T-helper 9 cell (primary cell): Measurements from ENCODE around the gene SLC36A4.
"Not testable (repeated sequence)": the region's sequence is repeated elsewhere in the genome, so short reads cannot be mapped to it uniquely, and the experiment has no call there.

Experiments used
- DNase-seq: peaks from one replicate; pipeline ENCODE4 v3.0.0-alpha.2; 2020

SLC36A4 gene

DNA sequence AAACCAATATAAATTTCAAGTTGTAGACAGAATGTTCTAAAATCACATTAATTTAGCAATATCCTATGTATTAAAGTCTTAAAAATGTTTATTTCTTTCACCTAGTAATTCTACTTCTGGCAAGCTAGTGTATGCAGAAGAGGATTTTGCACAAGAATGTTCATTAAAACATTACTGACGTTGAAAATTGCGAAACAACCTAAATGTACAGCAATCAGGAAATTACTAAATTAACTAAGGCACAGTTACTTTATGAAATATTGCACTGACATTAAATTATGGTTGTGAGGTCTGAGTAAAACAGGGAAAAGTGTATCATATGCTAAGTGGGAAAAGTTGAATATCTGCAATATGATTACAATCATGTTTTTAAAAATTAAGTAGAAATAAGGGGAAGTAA, 4.1 kb downstream of the SLC36A4 start:
- no peak for DNase-seq

GRCh38 chr11:93192163-93192562, 5.6 kb downstream of the SLC36A4 start:
- DNase-seq: no peak

DNA sequence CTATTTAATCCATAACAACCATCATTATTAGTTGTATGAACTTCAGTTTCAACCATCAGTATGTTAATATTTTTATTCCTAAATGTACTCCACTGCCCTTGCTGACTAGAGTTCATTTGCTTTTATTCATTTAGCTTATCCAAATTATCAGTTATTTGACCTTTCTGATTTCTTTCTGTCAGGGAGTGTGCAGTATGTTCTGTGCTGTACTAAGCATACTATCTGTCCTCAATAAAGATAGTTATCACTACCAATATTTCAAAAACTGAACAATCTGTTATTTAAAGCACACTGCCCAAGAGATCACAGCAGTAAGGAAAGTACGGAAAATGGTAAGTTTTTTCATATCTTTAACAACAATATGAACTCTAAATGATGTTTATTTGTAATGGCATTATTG, 8.3 kb downstream of the SLC36A4 start:
- no peak for DNase-seq

DNA sequence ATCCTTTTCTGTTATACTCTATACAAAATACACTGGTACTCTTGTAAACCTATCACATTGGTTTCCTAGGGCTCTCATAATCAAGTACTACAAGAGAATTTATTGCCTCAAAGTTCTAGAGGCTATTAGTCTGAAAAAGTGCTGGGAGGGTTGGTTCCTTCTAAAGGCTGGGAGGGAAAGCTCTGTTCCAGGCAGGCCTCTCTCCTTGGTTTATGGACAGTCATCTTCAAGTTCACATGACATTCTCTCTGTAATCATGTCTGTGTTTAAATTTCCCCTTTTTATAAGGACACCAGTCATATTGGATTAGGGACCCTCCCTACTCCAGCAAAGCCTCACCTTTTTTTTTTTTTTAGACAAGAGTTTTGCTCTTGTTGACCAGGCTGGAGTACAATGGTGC, 9.1 kb downstream of the SLC36A4 start:
- DNase-seq: no peak

DNA sequence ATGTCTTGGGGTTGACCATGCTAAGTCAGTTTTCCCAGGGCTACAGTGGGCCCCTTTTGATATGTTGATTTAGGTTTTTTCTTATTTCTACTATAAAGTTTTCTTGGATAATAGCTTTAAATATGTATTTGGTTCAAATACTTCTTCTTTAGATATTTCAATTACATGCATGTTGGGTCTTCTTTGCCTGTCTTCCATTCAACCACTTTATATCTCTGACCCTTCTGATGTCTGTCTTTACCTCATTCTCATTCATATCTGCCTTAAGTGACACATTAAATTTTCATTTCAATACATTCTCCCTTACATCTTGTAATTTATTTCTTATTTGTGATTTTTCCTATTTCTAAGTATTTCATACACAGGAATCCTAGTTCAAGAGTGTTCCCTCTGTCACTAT, 10.5 kb downstream of the SLC36A4 start:
- DNase-seq: no peak

- DNase-seq: not testable (repeated sequence)
Observed at GRCh38 chr11:93177891-93178290, 19.9 kb downstream of the SLC36A4 start.

- no peak for DNase-seq
Observed at GRCh38 chr11:93169950-93170561, 27.7 kb downstream of the SLC36A4 start.

GRCh38 chr11:93169143-93169542, 28.6 kb downstream of the SLC36A4 start:
- DNase-seq: no peak

DNA sequence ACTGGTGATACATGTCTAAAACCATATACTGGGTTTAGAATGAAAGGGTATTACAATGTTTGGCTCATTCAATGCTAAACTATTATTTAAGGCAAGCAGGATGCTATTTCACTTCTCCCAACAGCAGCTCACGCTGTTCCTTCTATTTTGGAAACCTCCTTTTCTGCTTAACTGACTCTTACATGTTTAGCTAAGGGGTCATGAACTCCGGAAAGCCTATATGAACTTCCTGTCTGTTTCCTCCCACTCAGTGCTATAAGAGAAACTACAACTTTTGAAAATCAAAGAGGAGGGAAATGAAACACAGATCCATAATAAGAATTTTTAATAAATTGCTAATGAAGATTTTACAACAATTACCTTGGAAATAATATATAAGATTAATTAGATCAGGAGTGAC, 30.9 kb downstream of the SLC36A4 start:
- no peak for DNase-seq

DNA sequence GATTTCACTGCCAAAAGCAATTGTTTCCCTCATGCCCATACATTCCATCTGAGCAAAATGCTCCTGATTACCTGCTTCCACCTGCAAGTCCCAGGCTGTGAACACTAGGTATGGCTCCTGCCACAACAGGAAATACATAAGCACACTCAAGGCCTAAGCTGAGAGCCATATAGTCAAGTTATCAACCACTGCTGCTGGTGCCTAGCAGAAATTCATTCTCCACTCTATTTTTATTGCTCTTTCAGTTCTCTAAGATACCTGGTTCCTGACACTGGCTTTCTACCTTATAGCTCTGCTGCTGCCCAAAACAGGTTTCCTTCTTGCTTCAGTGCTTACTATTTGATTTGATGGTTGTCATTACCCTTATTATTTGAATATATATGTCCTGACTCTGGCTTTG, 31.6 kb downstream of the SLC36A4 start:
- no peak for DNase-seq

- no peak for DNase-seq
Observed at GRCh38 chr11:93160808-93161207, 37.0 kb downstream of the SLC36A4 start.

DNA sequence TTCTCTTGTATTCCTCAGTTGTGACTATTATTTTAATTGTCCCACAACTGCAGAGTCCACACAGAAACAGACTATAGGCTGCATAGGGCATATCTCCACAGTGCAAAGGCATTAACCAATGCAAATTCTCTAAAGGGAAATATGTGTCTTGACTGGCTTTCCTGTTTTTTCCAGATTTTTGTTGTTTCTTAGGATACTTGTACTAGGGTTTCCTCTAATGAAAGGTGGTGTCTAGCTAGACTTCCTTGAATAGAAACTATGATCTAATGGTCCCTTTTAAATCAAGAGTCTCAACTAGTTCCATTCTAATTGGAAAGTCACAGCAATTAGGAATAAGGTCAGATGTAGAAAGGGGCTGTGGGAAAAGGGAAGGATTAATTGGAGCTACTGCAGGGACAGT, 37.6 kb downstream of the SLC36A4 start:
- no peak for DNase-seq

- DNase-seq: no peak
Observed at GRCh38 chr11:93159721-93160120, 38.1 kb downstream of the SLC36A4 start.

DNA sequence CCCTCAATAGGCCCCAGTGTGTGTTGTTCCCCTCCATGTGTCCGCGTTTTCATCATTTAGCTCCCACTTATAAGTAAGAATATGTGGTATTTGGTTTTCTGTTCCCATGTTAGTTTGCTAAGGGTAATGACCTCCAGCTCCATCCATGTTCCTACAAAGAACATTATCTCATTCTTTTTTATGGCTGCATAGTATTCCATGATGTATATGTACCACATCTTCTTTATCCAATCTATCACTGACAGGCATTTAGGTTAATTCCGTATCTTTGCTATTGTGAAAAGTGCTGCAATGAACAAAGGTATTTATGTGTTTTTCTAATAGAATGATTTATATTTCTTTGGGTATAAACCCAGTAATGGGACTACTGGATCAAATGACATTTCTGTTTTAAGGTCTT, 42.1 kb downstream of the SLC36A4 start:
- DNase-seq: no peak

- no peak for DNase-seq
Observed at GRCh38 chr11:93145390-93145915, 52.3 kb downstream of the SLC36A4 start.

GRCh38 chr11:93143800-93144199, 54.0 kb downstream of the SLC36A4 start:
- DNase-seq: no peak

DNA sequence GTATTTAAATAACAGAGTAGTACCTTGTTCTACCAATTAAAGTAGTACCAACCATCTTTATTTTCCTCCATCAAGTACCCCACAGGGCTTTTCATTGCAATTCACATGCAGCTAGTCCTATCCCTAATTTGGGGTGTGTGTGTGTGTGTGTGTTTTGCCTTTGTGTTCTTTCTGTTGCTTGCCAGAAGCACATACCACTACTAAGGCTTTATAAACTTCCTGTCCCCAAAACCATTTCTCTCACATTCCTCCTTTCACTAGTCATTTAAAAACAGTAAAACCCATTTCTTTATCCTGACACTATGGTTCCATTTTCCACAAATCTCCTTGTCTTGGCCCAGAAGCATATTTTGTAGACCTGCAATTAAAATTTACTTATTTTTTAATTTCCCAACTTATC, 54.6 kb downstream of the SLC36A4 start:
- no peak for DNase-seq

DNA sequence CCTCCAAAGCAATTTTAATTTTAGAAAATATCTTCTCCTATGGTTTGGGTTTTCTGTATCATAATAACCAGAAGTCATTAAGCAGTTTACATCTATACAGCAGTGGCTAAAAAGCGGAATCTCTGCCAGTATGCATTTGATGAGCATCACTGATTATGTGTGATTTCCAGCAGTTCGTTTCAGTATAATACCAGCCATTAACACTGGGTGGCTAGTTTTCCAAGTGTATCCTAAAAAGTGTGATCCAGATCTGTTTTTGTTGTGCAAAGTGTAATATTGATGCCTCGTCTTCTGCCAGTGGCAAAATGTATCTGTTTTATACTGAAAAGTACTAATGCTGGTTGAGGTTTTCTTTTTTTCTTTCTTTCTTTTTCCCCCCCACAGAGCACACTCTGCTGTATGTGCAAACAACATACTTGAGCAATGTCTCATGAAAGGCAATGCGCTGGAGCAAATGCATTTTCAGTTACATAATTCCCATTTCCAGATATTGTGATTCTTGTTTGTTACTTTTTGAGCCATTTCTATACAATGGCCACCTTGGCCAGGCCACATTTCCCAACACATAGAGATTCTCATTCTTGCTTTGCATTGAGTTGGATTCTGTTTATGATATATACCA, 64.2 kb downstream of the SLC36A4 start:
- no peak for DNase-seq

- DNase-seq: no peak
Observed at GRCh38 chr11:93132836-93133235, 65.0 kb downstream of the SLC36A4 start.

GRCh38 chr11:93131709-93132108, 66.1 kb downstream of the SLC36A4 start:
- no peak for DNase-seq

DNA sequence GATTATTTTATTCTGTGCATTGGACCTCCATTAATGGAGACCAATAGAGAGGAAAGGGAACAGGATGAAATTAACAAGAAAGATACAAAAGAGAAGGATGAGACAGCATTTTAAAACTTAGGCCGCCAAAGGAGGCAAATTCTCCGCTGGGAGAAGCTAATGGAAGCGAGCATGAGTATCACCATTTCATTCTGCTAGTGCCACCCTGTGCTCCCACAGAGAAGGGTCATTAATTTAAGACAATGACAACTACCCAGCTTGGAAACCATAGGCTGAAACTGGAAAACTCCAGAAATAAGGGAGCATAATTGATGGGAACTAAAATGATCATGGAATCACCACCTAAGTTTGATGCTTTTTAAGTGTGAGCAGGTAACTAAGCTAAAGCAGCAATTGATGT, 69.2 kb downstream of the SLC36A4 start:
- no peak for DNase-seq

DNA sequence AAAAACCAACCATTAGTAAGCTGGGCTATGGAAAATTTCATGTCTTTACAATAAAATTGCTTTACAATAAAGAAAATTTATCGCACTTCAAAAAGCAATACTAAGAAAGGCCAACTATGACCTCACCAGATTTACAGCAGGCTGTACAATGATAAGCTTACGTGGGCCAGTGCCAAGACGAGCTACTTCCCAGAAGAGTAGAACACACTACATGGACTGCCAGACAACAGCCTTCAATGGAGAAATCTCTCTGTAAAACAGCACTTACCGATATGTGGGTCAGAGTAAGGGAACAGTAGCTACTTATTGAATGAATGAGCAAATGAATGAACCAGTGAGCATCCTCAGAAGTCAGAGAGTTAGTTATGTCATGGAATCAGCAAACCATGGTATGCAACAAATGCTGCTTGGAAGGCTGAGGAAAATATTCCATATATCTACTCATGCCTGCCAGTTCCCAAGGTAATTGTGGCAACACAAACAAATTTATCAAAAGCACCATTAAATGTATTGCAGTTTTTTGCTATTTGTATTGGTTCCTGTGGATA, 74.4 kb downstream of the SLC36A4 start:
- DNase-seq: no peak

DNA sequence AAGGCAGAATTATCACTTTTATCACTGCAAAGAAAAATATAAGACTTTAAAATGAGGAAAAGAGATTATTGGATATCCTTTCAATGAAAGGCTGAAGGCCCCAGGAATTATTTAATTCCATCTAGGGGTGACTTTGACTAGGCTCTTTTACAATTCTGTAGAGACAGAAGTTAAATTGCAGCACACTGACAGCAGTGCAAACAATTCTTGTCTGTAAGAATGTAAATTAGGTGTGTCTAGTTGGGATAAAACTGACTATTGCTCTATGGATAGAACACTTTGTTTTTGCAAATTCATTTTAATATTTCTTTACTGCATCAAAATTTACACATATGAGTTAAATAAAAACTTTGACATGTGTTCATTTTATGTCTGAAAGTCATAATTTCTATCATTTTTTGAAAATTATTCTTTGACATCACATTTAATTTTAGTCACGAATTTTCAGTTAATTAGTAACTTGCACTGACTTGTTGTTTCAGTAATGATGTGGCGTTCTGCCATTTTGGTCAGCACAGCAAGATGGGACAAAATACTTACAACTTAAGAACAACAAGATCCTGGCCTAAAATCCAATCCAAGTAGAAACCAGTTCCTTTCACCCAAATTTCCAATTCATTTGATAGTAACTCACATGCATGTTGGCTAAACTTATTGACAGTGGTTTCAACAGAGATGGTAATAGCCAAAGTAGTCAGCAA, 75.1 kb downstream of the SLC36A4 start:
- no peak for DNase-seq

GRCh38 chr11:93118276-93118675, 79.5 kb downstream of the SLC36A4 start:
- DNase-seq: no peak
